Jurkat, Clone E6-1 (cell line): ENCODE results near the gene TIMM10B.
A peak's percentile ranks its signal among the peaks of the same experiment; 100 is the strongest.

Experiments
- DNase-seq: peaks from one replicate; pipeline ENCODE4 v3.0.0-alpha.2; 2011; ENCODE audit warnings: low read depth, low spot score
- H3K4me3 ChIP-seq: 2 replicates; pipeline ENCODE4 v1.5.1; 2011; ENCODE audit warnings: mild to moderate bottlenecking, low read length, control low read depth, moderate library complexity

Gene TIMM10B

GRCh38 chr11:6468712-6469495 is 12.4 kb upstream of the TIMM10B start:
- no peak overlapping the region for H3K4me3 ChIP-seq
- DNase-seq = no peak

- H3K4me3 ChIP-seq = no peak overlapping the region
These were observed 11.7 kb upstream of the TIMM10B start for GRCh38 chr11:6469599-6469998.

GRCh38 chr11:6472934-6473333 is 8.4 kb upstream of the TIMM10B start:
- DNase-seq = no peak
- H3K4me3 ChIP-seq = peak overlapping the region; percentile 70

More at GRCh38 chr11:6469599-6469998, 11.7 kb upstream of the TIMM10B start:
- DNase-seq = no peak

GRCh38 chr11:6473451-6474412 is 7.6 kb upstream of the TIMM10B start, which contains the start of gene TRIM3:
TRIM3 (minus strand) TSS chr11:6473941; CDS start chr11:6465695, 8,246 bp downstream.
- H3K4me3 ChIP-seq = peak within 1 kb of the TSS; percentile 70
- DNase-seq = no peak

GRCh38 chr11:6474413-6474792 is 6.9 kb upstream of the TIMM10B start:
- DNase-seq = no peak
- no peak overlapping the region for H3K4me3 ChIP-seq

- H3K4me3 ChIP-seq = no peak overlapping the region
- no peak for DNase-seq
These were observed 6.3 kb upstream of the TIMM10B start for GRCh38 chr11:6474806-6475500.

GRCh38 chr11:6475936-6476335 is 5.4 kb upstream of the TIMM10B start:
- no peak overlapping the region for H3K4me3 ChIP-seq
- no peak for DNase-seq

GRCh38 chr11:6476571-6476970 is 4.7 kb upstream of the TIMM10B start:
- DNase-seq = no peak

GRCh38 chr11:6480299-6480914 is 894 bp upstream of the TIMM10B start:
- H3K4me3 ChIP-seq = peak overlapping the region; percentile 79
- DNase-seq = no peak

More at GRCh38 chr11:6476571-6476970, 4.7 kb upstream of the TIMM10B start:
- no peak overlapping the region for H3K4me3 ChIP-seq

- H3K4me3 ChIP-seq = peak overlapping the region; percentile 79
- DNase-seq = no peak
These were observed 599 bp downstream of the TIMM10B start for GRCh38 chr11:6481924-6482275.

GRCh38 chr11:6482441-6482840 is 1.1 kb downstream of the TIMM10B start:
- DNase-seq = no peak
- H3K4me3 ChIP-seq = peak overlapping the region; percentile 79

- no peak for DNase-seq
- H3K4me3 ChIP-seq = no peak overlapping the region
These were observed 1.7 kb downstream of the TIMM10B start for GRCh38 chr11:6483015-6483414.

- H3K4me3 ChIP-seq = no peak overlapping the region
- DNase-seq = no peak
These were observed 4.4 kb downstream of the TIMM10B start for GRCh38 chr11:6485661-6486060.

- H3K4me3 ChIP-seq = no peak overlapping the region
- no peak for DNase-seq
These were observed 5.0 kb downstream of the TIMM10B start for GRCh38 chr11:6486256-6486655.

GRCh38 chr11:6486938-6487337 is 5.6 kb downstream of the TIMM10B start:
- no peak for DNase-seq
- H3K4me3 ChIP-seq = no peak overlapping the region

- DNase-seq = no peak
- no peak overlapping the region for H3K4me3 ChIP-seq
These were observed 7.0 kb downstream of the TIMM10B start for GRCh38 chr11:6488342-6488741.

- no peak overlapping the region for H3K4me3 ChIP-seq
- no peak for DNase-seq
These were observed 7.5 kb downstream of the TIMM10B start for GRCh38 chr11:6488821-6489220.

- H3K4me3 ChIP-seq = no peak overlapping the region
- no peak for DNase-seq
These were observed 8.0 kb downstream of the TIMM10B start for GRCh38 chr11:6489306-6489705.
